Neural crest cell (in vitro differentiated cells): ENCODE data around the gene CHSY3. TPM values are rescaled to one million over a fixed set of nuclear protein-coding genes. Genes with fewer than 3 reads are reported as not detected.

Experiments used
- DNase-seq: peaks from one replicate; pipeline ENCODE4 v3.0.0; 2021; ENCODE audit warnings: low read depth, mixed read lengths, low spot score
- H3K27ac Mint-ChIP-seq: one replicate; pipeline ENCODE4 v1.8.0; 2021; ENCODE audit warnings: mild to moderate bottlenecking, mixed read lengths; ENCODE audit not compliant: unreplicated experiment
- H3K27me3 Mint-ChIP-seq: 2 replicates; pipeline ENCODE4 v1.8.0; 2021; ENCODE audit warnings: low read depth, mild to moderate bottlenecking, mixed read lengths
- H3K36me3 Mint-ChIP-seq: 2 replicates; pipeline ENCODE4 v1.8.0; 2021; ENCODE audit warnings: low read depth, mild to moderate bottlenecking, mixed read lengths
- H3K4me1 Mint-ChIP-seq: 2 replicates; pipeline ENCODE4 v1.8.0; 2021; ENCODE audit warnings: mixed read lengths
- H3K4me3 Mint-ChIP-seq: one replicate; pipeline ENCODE4 v1.8.0; 2021; ENCODE audit warnings: mild to moderate bottlenecking, mixed read lengths
- H3K9me3 Mint-ChIP-seq: 2 replicates; pipeline ENCODE4 v1.8.0; 2021; ENCODE audit warnings: mixed read lengths
- total RNA-seq: library from RNA; stranded (reverse); gene quantifications from 2 replicates; pipeline ENCODE4 v1.2.1, GENCODE V29; 2021
- TF ChIP-seq, protein P1 (sequence below): fragments of 200-600 bp; sonication (generic); conservative IDR thresholded peaks from 2 replicates; pipeline ENCODE4 v1.5.0; 2021; ENCODE audit warnings: antibody characterized with exemption, mild to moderate bottlenecking

The CHSY3 gene
- total RNA-seq, 1 donor from 2014 or later: 0.91 TPM

DNA sequence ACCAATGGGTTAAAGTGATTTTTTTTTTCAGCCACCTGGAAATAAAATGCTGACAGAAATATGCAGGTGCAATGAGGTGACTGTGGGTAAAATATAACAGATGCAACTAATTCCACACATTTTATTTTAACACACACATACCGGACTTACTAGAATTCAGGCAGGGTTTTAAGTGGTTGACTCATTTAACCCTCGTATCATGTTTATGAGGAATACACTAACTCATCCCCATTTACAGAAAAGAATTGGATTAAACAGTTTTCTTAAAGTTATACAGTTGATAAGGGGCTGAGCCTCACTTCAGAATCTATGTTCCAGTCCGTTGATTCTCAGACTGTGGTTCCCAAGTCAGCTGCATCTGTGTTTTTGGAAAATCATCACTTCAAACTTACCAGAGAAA lies 207.5 kb downstream of the CHSY3 start:
- no peaks in the 10 kb centered on the region for H3K9me3 Mint-ChIP-seq
- H3K27ac Mint-ChIP-seq: no peak overlapping the region
- H3K36me3 Mint-ChIP-seq: no peaks in the 10 kb centered on the region
- no peak overlapping the region for H3K4me3 Mint-ChIP-seq
- H3K4me1 Mint-ChIP-seq: peaks cover 5% of the 10 kb centered on the region
- H3K27me3 Mint-ChIP-seq: no peaks in the 10 kb centered on the region
- TF ChIP-seq, protein P1, sequence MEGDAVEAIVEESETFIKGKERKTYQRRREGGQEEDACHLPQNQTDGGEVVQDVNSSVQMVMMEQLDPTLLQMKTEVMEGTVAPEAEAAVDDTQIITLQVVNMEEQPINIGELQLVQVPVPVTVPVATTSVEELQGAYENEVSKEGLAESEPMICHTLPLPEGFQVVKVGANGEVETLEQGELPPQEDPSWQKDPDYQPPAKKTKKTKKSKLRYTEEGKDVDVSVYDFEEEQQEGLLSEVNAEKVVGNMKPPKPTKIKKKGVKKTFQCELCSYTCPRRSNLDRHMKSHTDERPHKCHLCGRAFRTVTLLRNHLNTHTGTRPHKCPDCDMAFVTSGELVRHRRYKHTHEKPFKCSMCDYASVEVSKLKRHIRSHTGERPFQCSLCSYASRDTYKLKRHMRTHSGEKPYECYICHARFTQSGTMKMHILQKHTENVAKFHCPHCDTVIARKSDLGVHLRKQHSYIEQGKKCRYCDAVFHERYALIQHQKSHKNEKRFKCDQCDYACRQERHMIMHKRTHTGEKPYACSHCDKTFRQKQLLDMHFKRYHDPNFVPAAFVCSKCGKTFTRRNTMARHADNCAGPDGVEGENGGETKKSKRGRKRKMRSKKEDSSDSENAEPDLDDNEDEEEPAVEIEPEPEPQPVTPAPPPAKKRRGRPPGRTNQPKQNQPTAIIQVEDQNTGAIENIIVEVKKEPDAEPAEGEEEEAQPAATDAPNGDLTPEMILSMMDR: no peak
- no peak for DNase-seq

DNA sequence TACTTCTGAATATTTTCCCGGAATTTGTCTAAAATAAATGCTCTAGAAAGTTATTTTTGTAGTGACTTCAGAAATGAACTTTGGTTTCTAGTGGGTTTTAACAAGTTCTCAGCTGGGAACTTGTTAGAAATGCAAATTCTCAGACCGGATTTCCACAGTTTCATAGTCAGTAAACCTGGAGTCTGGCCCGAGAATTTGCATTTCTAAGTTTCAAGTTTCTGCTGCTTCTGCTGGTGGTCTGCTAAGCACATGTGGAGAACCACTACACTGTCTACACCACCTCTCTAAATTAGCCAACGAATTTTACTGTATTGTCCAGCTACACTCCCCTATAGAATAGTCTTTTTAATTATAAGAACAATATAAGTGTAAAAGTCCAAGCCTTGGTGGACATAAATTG lies 208.0 kb downstream of the CHSY3 start:
- H3K4me3 Mint-ChIP-seq: no peak overlapping the region
- H3K9me3 Mint-ChIP-seq: no peaks in the 10 kb centered on the region

DNA sequence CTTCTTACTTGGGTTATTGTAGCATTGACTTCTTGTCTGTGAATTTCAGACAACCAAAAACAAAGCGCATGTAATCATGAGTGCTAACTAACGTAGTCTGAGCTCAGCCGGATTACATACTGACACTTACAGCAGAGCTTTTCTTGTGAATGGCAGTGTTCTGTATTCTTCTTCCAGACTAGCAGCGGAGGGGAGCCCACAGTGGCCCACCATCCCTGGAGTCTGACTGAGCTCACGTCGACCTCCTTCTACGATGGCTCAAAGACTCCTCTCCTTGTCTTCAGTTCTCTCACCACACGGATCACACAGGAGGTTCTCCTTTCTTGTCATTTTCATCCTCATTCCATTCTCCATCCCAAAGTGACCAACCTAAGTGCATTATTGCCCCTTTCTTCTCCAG lies 211.4 kb downstream of the CHSY3 start:
- DNase-seq: no peak
- no peak overlapping the region for H3K4me3 Mint-ChIP-seq
- H3K27me3 Mint-ChIP-seq: no peaks in the 10 kb centered on the region
- no peak overlapping the region for H3K27ac Mint-ChIP-seq
- no peaks in the 10 kb centered on the region for H3K9me3 Mint-ChIP-seq
- H3K36me3 Mint-ChIP-seq: no peaks in the 10 kb centered on the region
- peaks cover 5% of the 10 kb centered on the region for H3K4me1 Mint-ChIP-seq
- TF ChIP-seq, protein P1: no peak

More for the DNA sequence above, 208.0 kb downstream of the CHSY3 start:
- Mint-ChIP-seq H3K27me3 (no peaks in the 10 kb centered on the region), H3K36me3 (no peaks in the 10 kb centered on the region), H3K4me1 (peaks cover 5% of the 10 kb centered on the region), H3K27ac (no peak overlapping the region)
- TF ChIP-seq, protein P1: no peak
- DNase-seq: no peak

DNA sequence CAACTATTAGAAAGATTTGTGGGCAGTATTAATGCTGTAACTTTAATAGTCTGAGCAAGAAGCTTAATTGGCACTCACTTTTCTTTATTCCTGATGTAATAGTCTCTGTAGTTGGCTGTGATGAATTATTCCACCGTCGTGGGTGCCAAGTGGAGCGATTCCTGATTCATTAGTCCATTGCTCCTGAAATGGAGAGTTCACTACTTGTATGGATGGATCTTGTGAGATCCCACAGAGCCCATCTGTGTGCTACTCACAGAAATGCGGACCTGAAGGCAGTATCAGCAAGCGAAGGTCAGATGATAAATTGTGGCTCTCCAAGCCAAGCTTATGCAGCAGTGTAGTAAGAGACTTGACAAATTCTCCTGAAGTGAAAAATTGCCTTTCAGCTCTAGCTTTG lies 212.2 kb downstream of the CHSY3 start:
- H3K36me3 Mint-ChIP-seq: no peaks in the 10 kb centered on the region
- no peak overlapping the region for H3K27ac Mint-ChIP-seq
- no peak for DNase-seq
- H3K4me1 Mint-ChIP-seq: peaks cover 5% of the 10 kb centered on the region
- H3K27me3 Mint-ChIP-seq: no peaks in the 10 kb centered on the region
- no peak overlapping the region for H3K4me3 Mint-ChIP-seq
- TF ChIP-seq, protein P1: no peak
- no peaks in the 10 kb centered on the region for H3K9me3 Mint-ChIP-seq

DNA sequence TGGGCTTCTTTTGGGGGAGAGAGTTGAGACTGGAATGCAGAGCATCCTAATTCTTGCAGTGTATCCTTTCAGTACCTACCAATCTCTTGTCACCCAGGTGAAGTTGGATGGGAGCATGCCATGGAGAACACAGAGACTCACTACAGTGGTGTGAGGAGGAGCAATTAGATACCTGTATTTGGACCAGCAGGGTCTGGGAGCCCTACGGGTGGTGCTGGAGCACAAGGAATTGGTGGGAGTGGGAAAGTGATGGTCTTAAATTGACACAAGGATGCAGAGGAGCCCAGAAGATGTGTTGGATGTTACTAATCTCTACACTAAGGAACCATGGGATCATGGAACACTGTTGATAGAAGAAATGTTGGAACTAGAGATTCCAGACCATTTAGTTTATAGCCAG lies 212.7 kb downstream of the CHSY3 start:
- no peaks in the 10 kb centered on the region for H3K36me3 Mint-ChIP-seq
- H3K4me3 Mint-ChIP-seq: no peak overlapping the region
- peaks cover 5% of the 10 kb centered on the region for H3K4me1 Mint-ChIP-seq
- H3K9me3 Mint-ChIP-seq: no peaks in the 10 kb centered on the region
- no peaks in the 10 kb centered on the region for H3K27me3 Mint-ChIP-seq
- TF ChIP-seq, protein P1: no peak
- no peak for DNase-seq
- H3K27ac Mint-ChIP-seq: peak overlapping the region; percentile 70

DNA sequence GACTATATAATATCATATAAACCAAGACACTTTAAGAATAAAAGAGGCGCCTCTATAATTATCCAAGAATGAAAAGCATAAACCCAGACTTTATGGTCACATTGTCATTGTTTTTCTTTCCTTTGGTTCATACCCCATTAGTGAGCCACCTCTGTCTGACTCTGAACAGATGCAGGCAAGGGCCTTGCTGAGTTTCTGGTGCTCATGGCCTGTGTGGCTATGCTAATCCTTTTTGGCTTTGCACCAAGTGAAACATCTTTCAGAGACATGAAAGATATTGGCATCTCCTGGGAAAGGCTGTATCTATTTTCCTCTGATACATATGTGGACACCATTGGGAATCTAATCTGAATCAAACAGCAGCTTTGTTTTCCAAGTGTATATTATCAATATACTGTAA lies 222.5 kb downstream of the CHSY3 start:
- Mint-ChIP-seq H3K27ac (no peak overlapping the region), H3K36me3 (no peaks in the 10 kb centered on the region), H3K4me3 (no peak overlapping the region), H3K9me3 (no peaks in the 10 kb centered on the region), H3K27me3 (no peaks in the 10 kb centered on the region), H3K4me1 (no peaks in the 10 kb centered on the region)
- DNase-seq: no peak
- TF ChIP-seq, protein P1: no peak
